HepG2 (cell line): ENCODE results near the gene GAS2L2. TPM values are rescaled to one million over a fixed set of nuclear protein-coding genes. Genes with fewer than 3 reads are reported as not detected.
A peak's percentile ranks its signal among the peaks of the same experiment; 100 is the strongest.

Experiments used
- AGO1 ChIP-seq: fragments of 200-400 bp; formaldehyde crosslinking; IDR thresholded peaks from 2 replicates; pipeline ENCODE4 v1.6.1; 2017; ENCODE audit warnings: mild to moderate bottlenecking, low read depth, low read length, moderate library complexity; ENCODE audit not compliant: poor library complexity, severe bottlenecking
- ELF3 ChIP-seq: IDR thresholded peaks from 2 replicates; pipeline ENCODE4 v1.6.1; 2016; ENCODE audit warnings: missing genetic modification reagents, missing compliant biosample characterization
- HDAC2 ChIP-seq: sonication (generic); formaldehyde crosslinking; IDR thresholded peaks from 2 replicates; pipeline ENCODE4 v1.4.0; 2020; ENCODE audit warnings: missing genetic modification reagents
- HMG20B ChIP-seq: conservative IDR thresholded peaks from 2 replicates; pipeline ENCODE4 v1.6.1; 2016; ENCODE audit warnings: missing genetic modification reagents, missing compliant biosample characterization
- MTF2 ChIP-seq: sonication (generic); formaldehyde crosslinking; IDR thresholded peaks from 2 replicates; pipeline ENCODE4 v1.5.0; 2020; ENCODE audit warnings: missing genetic modification reagents, borderline replicate concordance
- NAIF1 ChIP-seq: sonication (generic); formaldehyde crosslinking; IDR thresholded peaks from 2 replicates; pipeline ENCODE4 v1.5.0; 2020; ENCODE audit warnings: mild to moderate bottlenecking, missing genetic modification reagents, borderline replicate concordance
- NFE2 ChIP-seq: sonication (generic); formaldehyde crosslinking; IDR thresholded peaks from 2 replicates; pipeline ENCODE4 v1.4.0; 2020; ENCODE audit warnings: missing genetic modification reagents
- NR2F1 ChIP-seq, 2 experiments: fragments of 450-650 bp in 1 of 2; formaldehyde crosslinking in 1 of 2; IDR thresholded peaks; 2 replicates each; pipeline versions ENCODE4 v1.5.0 to v1.6.1; 2016 to 2020; ENCODE audit warnings: mild to moderate bottlenecking in 1 of 2, missing compliant biosample characterization in 1 of 2, missing genetic modification reagents in 1 of 2, moderate library complexity in 1 of 2
- RARG ChIP-seq: sonication (generic); formaldehyde crosslinking; IDR thresholded peaks from 2 replicates; pipeline ENCODE4 v1.4.0; 2020; ENCODE audit warnings: low read depth, mild to moderate bottlenecking, missing genetic modification reagents
- SP140L ChIP-seq: sonication (generic); formaldehyde crosslinking; IDR thresholded peaks from 2 replicates; pipeline ENCODE4 v1.4.0; 2020; ENCODE audit warnings: missing genetic modification reagents, borderline replicate concordance
- TCF7L2 ChIP-seq: IDR thresholded peaks from 2 replicates; pipeline ENCODE4 v1.6.1; 2011; ENCODE audit warnings: mild to moderate bottlenecking, low read depth, low read length, moderate library complexity
- TERF1 ChIP-seq: sonication (generic); formaldehyde crosslinking; IDR thresholded peaks from 2 replicates; pipeline ENCODE4 v1.8.0; 2022; ENCODE audit warnings: mild to moderate bottlenecking, missing genetic modification reagents, moderate library complexity
- TRAFD1 ChIP-seq: sonication (generic); formaldehyde crosslinking; IDR thresholded peaks from 2 replicates; pipeline ENCODE4 v1.5.1; 2020; ENCODE audit warnings: missing genetic modification reagents, mild to moderate bottlenecking, borderline replicate concordance
- TSC22D2 ChIP-seq: sonication (generic); formaldehyde crosslinking; IDR thresholded peaks from 2 replicates; pipeline ENCODE4 v1.5.1; 2020; ENCODE audit warnings: missing genetic modification reagents, mild to moderate bottlenecking, borderline replicate concordance
- ZNF180 ChIP-seq: sonication (generic); formaldehyde crosslinking; IDR thresholded peaks from 2 replicates; pipeline ENCODE4 v1.4.0; 2020; ENCODE audit warnings: low read depth, missing genetic modification reagents, borderline replicate concordance
- ZNF24 ChIP-seq: fragments of 450-650 bp; IDR thresholded peaks from 2 replicates; pipeline ENCODE4 v1.6.1; 2017; ENCODE audit warnings: antibody characterized with exemption, mild to moderate bottlenecking
- ZNF362 ChIP-seq: sonication (generic); formaldehyde crosslinking; IDR thresholded peaks from 2 replicates; pipeline ENCODE4 v1.4.0; 2020; ENCODE audit warnings: missing genetic modification reagents, mild to moderate bottlenecking, borderline replicate concordance
- ZNF431 ChIP-seq: sonication (generic); formaldehyde crosslinking; IDR thresholded peaks from 2 replicates; pipeline ENCODE4 v1.9.0; 2022; ENCODE audit warnings: missing genetic modification reagents, low read depth, mild to moderate bottlenecking, borderline replicate concordance
- ZNF562 ChIP-seq: sonication (generic); formaldehyde crosslinking; IDR thresholded peaks from 2 replicates; pipeline ENCODE4 v1.8.0; 2022; ENCODE audit warnings: missing genetic modification reagents, borderline replicate concordance
- ZNF678 ChIP-seq: sonication (generic); formaldehyde crosslinking; IDR thresholded peaks from 2 replicates; pipeline ENCODE4 v1.4.0; 2020; ENCODE audit warnings: mild to moderate bottlenecking, missing genetic modification reagents
- ZNF768 ChIP-seq: sonication (generic); formaldehyde crosslinking; IDR thresholded peaks from 2 replicates; pipeline ENCODE4 v1.4.0; 2020; ENCODE audit warnings: missing genetic modification reagents
- ZNF770 ChIP-seq: sonication (generic); formaldehyde crosslinking; IDR thresholded peaks from 2 replicates; pipeline ENCODE4 v1.5.0; 2020; ENCODE audit warnings: mild to moderate bottlenecking, missing genetic modification reagents
- ZNF850 ChIP-seq: sonication (generic); formaldehyde crosslinking; conservative IDR thresholded peaks from 2 replicates; pipeline ENCODE4 v1.9.0; 2021; ENCODE audit warnings: mild to moderate bottlenecking, missing genetic modification reagents
- polyA plus RNA-seq, 8 experiments: library from polyadenylated mRNA; depleted of rRNA in 3 of 8; stranded (reverse) in 7 of 8; unstranded in 1 of 8; fragments of >200 nt; fragmentation: Illumina TruSeq in 4 of 8; extraction: Trizol in 4 of 8; gene quantifications; 2 replicates each; pipeline versions ENCODE4 v1.2.1 to v1.2.3, GENCODE V29; 2011 to 2016; ENCODE audit warnings: low read depth in 4 of 8, missing spikeins in 1 of 8, mixed read lengths in 1 of 8; ENCODE audit not compliant: insufficient read depth in 1 of 8
- total RNA-seq, 5 experiments: library from RNA; depleted of rRNA; stranded (reverse); fragments of >200 nt; fragmentation: Illumina TruSeq; extraction: Trizol; gene quantifications; 2 replicates each; pipeline ENCODE4 v1.2.3, GENCODE V29; 2016; ENCODE audit warnings: low read depth in 1 of 5

Gene GAS2L2
- total and polyA plus RNA-seq, 2 of the 13 experiments (the other 11 are each of a cell fraction or from before 2014, with no cell fraction given): not detected

- TF ChIP-seq TRAFD1 (CRISPR knock-in tag): no peak
- peak; percentile 69 for TF ChIP-seq ZNF770 (CRISPR knock-in tag)
- TF ChIP-seq HDAC2 (CRISPR knock-in tag): no peak; the same call in 1 of the 2 replicates
- TF ChIP-seq NAIF1 (CRISPR knock-in tag): no peak; the same call in 1 of the 2 replicates
- TF ChIP-seq MTF2 (CRISPR knock-in tag): peak; percentile 96
- TF ChIP-seq ZNF850: 0 out of 2 replicates have a peak, but pooled peaks have one; percentile 50
- no peak for TF ChIP-seq TCF7L2
- TF ChIP-seq ZNF768 (CRISPR knock-in tag): peak; percentile 74
- TF ChIP-seq NR2F1 (CRISPR knock-in tag; IDR thresholded peaks at IDR 0.05): no peak
- TF ChIP-seq ZNF678 (CRISPR knock-in tag): no peak
- TF ChIP-seq TERF1 (CRISPR knock-in tag): no peak
- no peak for TF ChIP-seq ZNF24
- TF ChIP-seq TSC22D2 (CRISPR knock-in tag): 0 out of 2 replicates have a peak, but pooled peaks have one; percentile 72
- no peak for TF ChIP-seq AGO1
- TF ChIP-seq HMG20B (CRISPR knock-in tag): no peak; the same call in 1 of the 2 replicates
- TF ChIP-seq ZNF431 (CRISPR knock-in tag): no peak
- peak; percentile 75; the same call in 1 of the 2 replicates for TF ChIP-seq ZNF362 (CRISPR knock-in tag)
- no peak for TF ChIP-seq ZNF180 (CRISPR knock-in tag)
- no peak for TF ChIP-seq ZNF562
- no peak for TF ChIP-seq ELF3 (CRISPR knock-in tag)
- TF ChIP-seq NFE2: no peak
- no peak for TF ChIP-seq SP140L (CRISPR knock-in tag)
- TF ChIP-seq RARG (CRISPR knock-in tag): no peak
Observed at GRCh38 chr17:35764123-35764991, 11.3 kb upstream of the GAS2L2 start (continued).
